ENCODE data around the gene TTC19. TPM values are rescaled to one million over a fixed set of nuclear protein-coding genes. Genes with fewer than 3 reads are reported as not detected.

Gene TTC19
- total and polyA plus RNA-seq, 8 donors, result 11.4 to 27.9 (median 19.3) TPM

DNA sequence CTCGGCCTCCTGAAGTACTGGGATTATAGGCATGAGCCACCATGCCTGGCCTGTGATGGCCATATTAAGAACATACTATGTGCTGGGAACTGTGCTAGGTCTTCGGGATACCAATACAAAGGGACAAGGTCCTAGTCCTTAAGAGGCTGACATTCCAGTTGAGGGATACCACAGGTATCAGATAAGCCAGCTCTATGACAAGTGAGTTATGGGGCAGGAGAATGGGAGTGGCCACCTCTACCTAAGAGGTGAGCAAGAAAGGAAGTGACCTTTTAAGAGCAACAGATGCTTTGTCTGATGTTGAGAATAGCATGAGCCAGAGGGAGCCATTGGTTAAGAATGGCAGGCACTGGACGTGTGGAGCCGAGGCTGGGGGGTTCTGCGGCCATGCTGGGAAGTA, 27.7 kb upstream of the TTC19 start:
- no peaks in the 10 kb centered on the region for H3K36me3 ChIP-seq
- H3K4me1 ChIP-seq, result no peaks in the 10 kb centered on the region
- ATAC-seq (no peak), FAIRE-seq (no peak), DNase-seq (no peak)
- TF ChIP-seq, protein P1, sequence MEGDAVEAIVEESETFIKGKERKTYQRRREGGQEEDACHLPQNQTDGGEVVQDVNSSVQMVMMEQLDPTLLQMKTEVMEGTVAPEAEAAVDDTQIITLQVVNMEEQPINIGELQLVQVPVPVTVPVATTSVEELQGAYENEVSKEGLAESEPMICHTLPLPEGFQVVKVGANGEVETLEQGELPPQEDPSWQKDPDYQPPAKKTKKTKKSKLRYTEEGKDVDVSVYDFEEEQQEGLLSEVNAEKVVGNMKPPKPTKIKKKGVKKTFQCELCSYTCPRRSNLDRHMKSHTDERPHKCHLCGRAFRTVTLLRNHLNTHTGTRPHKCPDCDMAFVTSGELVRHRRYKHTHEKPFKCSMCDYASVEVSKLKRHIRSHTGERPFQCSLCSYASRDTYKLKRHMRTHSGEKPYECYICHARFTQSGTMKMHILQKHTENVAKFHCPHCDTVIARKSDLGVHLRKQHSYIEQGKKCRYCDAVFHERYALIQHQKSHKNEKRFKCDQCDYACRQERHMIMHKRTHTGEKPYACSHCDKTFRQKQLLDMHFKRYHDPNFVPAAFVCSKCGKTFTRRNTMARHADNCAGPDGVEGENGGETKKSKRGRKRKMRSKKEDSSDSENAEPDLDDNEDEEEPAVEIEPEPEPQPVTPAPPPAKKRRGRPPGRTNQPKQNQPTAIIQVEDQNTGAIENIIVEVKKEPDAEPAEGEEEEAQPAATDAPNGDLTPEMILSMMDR (IDR thresholded peaks at IDR 0.05), result no peak
- H3K27me3 ChIP-seq, result no peaks in the 10 kb centered on the region
- no peak overlapping the region for H3K4me3 ChIP-seq
- intact Hi-C loops (cut with DNase I), result no loop called here
- no peak overlapping the region for H3K27ac ChIP-seq
- WGBS, 2 donors, result 82 to 95% methylated on average over 5 of the region's 5 CpGs
- no peaks in the 10 kb centered on the region for H3K9me3 ChIP-seq

DNA sequence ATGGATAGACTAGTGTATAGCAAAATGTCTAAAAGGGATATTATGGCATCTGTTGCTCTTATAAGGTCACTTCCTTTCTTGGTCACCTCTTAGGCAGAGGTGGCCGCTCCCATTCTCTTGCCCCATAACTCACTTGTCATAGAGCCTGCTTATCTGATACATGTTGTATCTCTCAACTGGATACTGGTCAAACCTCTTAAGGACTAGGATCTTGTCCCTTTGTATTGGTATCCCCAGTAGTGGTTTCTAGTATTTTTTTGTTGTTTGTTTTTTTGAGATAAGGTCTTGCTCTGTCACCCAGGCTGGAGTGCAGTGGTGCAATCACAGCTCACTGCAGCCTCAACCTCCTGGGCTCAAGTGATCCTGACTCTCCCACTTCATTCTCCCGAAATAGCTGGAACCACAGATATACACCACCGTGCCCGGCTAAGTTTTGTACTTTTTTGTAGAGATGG, 27.1 kb upstream of the TTC19 start:
- intact Hi-C loops (cut with DNase I), result no loop called here

DNA sequence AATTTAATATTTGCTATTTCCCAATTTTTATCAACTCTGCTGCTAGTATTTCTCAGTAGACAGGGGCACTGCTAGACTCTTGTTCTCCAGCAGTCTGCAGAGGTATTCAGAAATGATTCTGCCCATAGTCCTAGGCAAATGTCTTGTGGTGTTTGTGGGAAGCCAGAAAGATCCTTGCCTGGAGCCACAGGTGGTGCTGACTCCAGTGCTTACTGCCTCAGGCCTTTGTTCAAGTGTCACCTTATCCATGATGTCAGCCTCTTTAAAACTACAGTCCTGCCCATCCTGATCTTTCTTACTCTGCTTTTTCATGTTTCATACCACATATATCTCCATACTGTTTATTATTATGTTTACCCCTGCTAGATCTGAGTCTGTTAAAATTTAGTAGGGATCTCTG, 26.6 kb upstream of the TTC19 start:
- Histone ChIP-seq H3K36me3 (peaks cover 0 to 6% (median 0%) of the 10 kb centered on the region in 3 donors), H3K9me3 (no peaks in the 10 kb centered on the region), H3K27me3 (no peaks in the 10 kb centered on the region), H3K4me1 (no peaks in the 10 kb centered on the region), H3K27ac (no peak overlapping the region), H3K4me3 (no peak overlapping the region)
- FAIRE-seq (no peak), ATAC-seq (no peak), DNase-seq (no peak)
- TF ChIP-seq, protein P1 (IDR thresholded peaks at IDR 0.05), result no peak
- intact Hi-C loops (cut with DNase I), result no loop called here

More for the DNA sequence above, 27.1 kb upstream of the TTC19 start:
- DNase-seq (no peak), ATAC-seq (no peak), FAIRE-seq (no peak)
- 92 to 97% methylated on average over 4 of the region's 4 CpGs for WGBS, 2 donors
- H3K27me3 ChIP-seq, result no peaks in the 10 kb centered on the region
- H3K9me3 ChIP-seq, result no peaks in the 10 kb centered on the region
- H3K27ac ChIP-seq, result no peak overlapping the region
- no peak overlapping the region for H3K4me3 ChIP-seq
- peaks cover 0 to under 1% (median 0%) of the 10 kb centered on the region in 3 donors for H3K36me3 ChIP-seq
- no peaks in the 10 kb centered on the region for H3K4me1 ChIP-seq
- TF ChIP-seq, protein P1 (IDR thresholded peaks at IDR 0.05), result no peak

DNA sequence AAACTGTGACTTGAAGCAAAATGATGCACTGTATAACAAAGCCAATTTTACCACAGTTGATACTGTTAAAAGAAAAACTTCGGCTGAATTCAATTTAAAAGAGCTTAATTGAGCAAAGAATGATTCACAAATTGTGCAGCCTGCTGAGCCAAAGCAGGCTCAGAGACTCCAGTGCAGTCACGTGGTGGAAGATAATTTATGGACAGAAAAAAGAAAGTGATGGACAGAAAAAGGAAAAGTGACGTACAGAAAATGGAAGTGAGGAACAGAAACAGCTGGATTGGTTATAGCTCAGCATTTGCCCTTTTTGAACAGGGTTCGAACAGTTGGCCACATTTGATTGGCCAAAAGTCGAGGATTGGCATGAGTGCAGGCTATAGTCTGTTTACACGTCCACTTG, 25.8 kb upstream of the TTC19 start:
- no peak for FAIRE-seq
- H3K4me3 ChIP-seq, result no peak overlapping the region
- TF ChIP-seq, protein P1 (IDR thresholded peaks at IDR 0.05), result no peak
- H3K4me1 ChIP-seq, result no peaks in the 10 kb centered on the region
- no peaks in the 10 kb centered on the region for H3K9me3 ChIP-seq
- no peaks in the 10 kb centered on the region for H3K27me3 ChIP-seq
- H3K27ac ChIP-seq, result no peak overlapping the region
- intact Hi-C loops (cut with DNase I), result no loop called here
- no peak for DNase-seq
- no peak for ATAC-seq
- 78 to 79% methylated on average over 6 of the region's 6 CpGs for WGBS, 2 donors
- H3K36me3 ChIP-seq, result peaks cover 0 to 6% (median 0%) of the 10 kb centered on the region in 3 donors

DNA sequence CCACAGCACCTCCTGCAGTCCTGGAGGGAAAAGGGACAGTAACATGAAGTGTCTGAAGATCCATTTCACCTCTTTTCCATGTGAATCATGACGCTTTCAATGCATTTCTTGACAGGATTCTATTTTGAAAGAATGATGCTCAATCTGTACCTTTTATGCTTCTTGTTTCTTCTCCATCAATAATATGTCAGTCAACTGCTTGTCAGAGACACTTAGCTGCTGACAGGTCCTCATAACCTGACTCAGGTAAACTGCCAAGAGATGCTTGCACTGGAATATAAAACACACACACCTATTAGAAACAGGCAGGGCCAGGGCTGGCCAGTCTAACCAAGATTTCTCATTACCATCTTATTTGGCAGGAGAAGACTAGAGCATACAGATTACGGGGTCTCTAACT, 21.7 kb upstream of the TTC19 start:
- H3K36me3 ChIP-seq, result peaks cover 0 to 18% (median 0%) of the 10 kb centered on the region in 3 donors
- TF ChIP-seq, protein P1 (IDR thresholded peaks at IDR 0.05), result no peak
- H3K9me3 ChIP-seq, result no peaks in the 10 kb centered on the region
- no peak for FAIRE-seq
- WGBS, 2 donors, result 95% methylated on average over 2 of the region's 2 CpGs
- no peak overlapping the region for H3K27ac ChIP-seq
- no peak for DNase-seq
- no peak for ATAC-seq
- H3K4me1 ChIP-seq, result no peaks in the 10 kb centered on the region
- no peak overlapping the region for H3K4me3 ChIP-seq
- H3K27me3 ChIP-seq, result no peaks in the 10 kb centered on the region
- intact Hi-C loops (cut with DNase I), result no loop called here

Measured in pancreas (tissue), 10 donors.